Endothelial cell (in vitro differentiated cells): ENCODE data around the gene SYT2. TPM values are rescaled to one million over a fixed set of nuclear protein-coding genes. Genes with fewer than 3 reads are reported as not detected.
"Not testable (repeated sequence)": the region's sequence is repeated elsewhere in the genome, so short reads cannot be mapped to it uniquely, and the experiment has no call there.

ENCODE experiments used
- DNase-seq: peaks from one replicate; pipeline ENCODE4 v3.0.0; 2021; ENCODE audit warnings: low spot score
- H3K27ac Mint-ChIP-seq: one replicate; pipeline ENCODE4 v1.8.0; 2021; ENCODE audit warnings: mixed read lengths, inconsistent platforms; ENCODE audit not compliant: unreplicated experiment
- H3K27me3 Mint-ChIP-seq: one replicate; pipeline ENCODE4 v1.8.0; 2021; ENCODE audit warnings: mild to moderate bottlenecking, moderate library complexity, mixed read lengths, inconsistent platforms; ENCODE audit not compliant: unreplicated experiment
- H3K36me3 Mint-ChIP-seq: one replicate; pipeline ENCODE4 v1.8.0; 2021; ENCODE audit warnings: mild to moderate bottlenecking, low read depth, mixed read lengths, inconsistent platforms; ENCODE audit not compliant: unreplicated experiment
- H3K4me1 Mint-ChIP-seq: one replicate; pipeline ENCODE4 v1.8.0; 2021; ENCODE audit warnings: mild to moderate bottlenecking, mixed read lengths, inconsistent platforms; ENCODE audit not compliant: unreplicated experiment
- H3K4me3 Mint-ChIP-seq: one replicate; pipeline ENCODE4 v1.8.0; 2021; ENCODE audit warnings: mild to moderate bottlenecking, mixed read lengths, inconsistent platforms; ENCODE audit not compliant: unreplicated experiment
- H3K9me3 Mint-ChIP-seq: one replicate; pipeline ENCODE4 v1.8.0; 2021; ENCODE audit warnings: mixed read lengths, inconsistent platforms; ENCODE audit not compliant: unreplicated experiment
- CTCF ChIP-seq: fragments of 200-600 bp; sonication (generic); IDR thresholded peaks from one replicate; pipeline ENCODE4 v1.5.0; 2021; ENCODE audit warnings: antibody characterized with exemption; ENCODE audit not compliant: unreplicated experiment
- total RNA-seq: library from RNA; stranded (reverse); fragmentation: NEBNext Ultra II Directional; extraction: Animal tissue kit (Norgen Biotek cat#: 25700); gene quantifications from one replicate; pipeline ENCODE4 v1.2.1, GENCODE V29; 2021; ENCODE audit not compliant: unreplicated experiment

SYT2 gene
- total RNA-seq, 1 donor from 2014 or later, result 0.33 TPM

- H3K9me3 Mint-ChIP-seq, result no peaks in the 10 kb centered on the region
- no peak overlapping the region for H3K27ac Mint-ChIP-seq
- no peak for DNase-seq
- H3K4me1 Mint-ChIP-seq, result peaks cover 25% of the 10 kb centered on the region
- H3K36me3 Mint-ChIP-seq, result no peaks in the 10 kb centered on the region
- H3K27me3 Mint-ChIP-seq, result no peaks in the 10 kb centered on the region
- no peak for TF ChIP-seq CTCF
- no peak overlapping the region for H3K4me3 Mint-ChIP-seq
These were observed 96.7 kb downstream of the SYT2 start for GRCh38 chr1:202613571-202613970.

GRCh38 chr1:202612036-202612435 is 98.2 kb downstream of the SYT2 start:
- H3K36me3 Mint-ChIP-seq, H3K4me3 Mint-ChIP-seq, H3K27ac Mint-ChIP-seq, DNase-seq, H3K9me3 Mint-ChIP-seq, H3K27me3 Mint-ChIP-seq: not testable (repeated sequence)
- H3K4me1 Mint-ChIP-seq, result peaks cover 25% of the 10 kb centered on the region

- Mint-ChIP-seq H3K36me3 (no peaks in the 10 kb centered on the region), H3K9me3 (no peaks in the 10 kb centered on the region), H3K27me3 (peaks cover 3% of the 10 kb centered on the region), H3K4me1 (no peaks in the 10 kb centered on the region), H3K4me3 (no peak overlapping the region), H3K27ac (no peak overlapping the region)
- no peak for TF ChIP-seq CTCF
- no peak for DNase-seq
These were observed 104.7 kb downstream of the SYT2 start for GRCh38 chr1:202605515-202605914.

GRCh38 chr1:202603435-202603834 is 106.8 kb downstream of the SYT2 start:
- no peaks in the 10 kb centered on the region for H3K36me3 Mint-ChIP-seq
- TF ChIP-seq CTCF, result no peak
- H3K4me1 Mint-ChIP-seq, result no peaks in the 10 kb centered on the region
- H3K27me3 Mint-ChIP-seq, result peaks cover 3% of the 10 kb centered on the region
- H3K9me3 Mint-ChIP-seq, result no peaks in the 10 kb centered on the region
- H3K4me3 Mint-ChIP-seq, result no peak overlapping the region
- H3K27ac Mint-ChIP-seq, result no peak overlapping the region
- no peak for DNase-seq

- DNase-seq, result no peak
- no peak for TF ChIP-seq CTCF
- Mint-ChIP-seq H3K9me3 (no peaks in the 10 kb centered on the region), H3K4me1 (peaks cover 2% of the 10 kb centered on the region), H3K4me3 (no peak overlapping the region), H3K27me3 (peaks cover 12% of the 10 kb centered on the region), H3K27ac (no peak overlapping the region), H3K36me3 (no peaks in the 10 kb centered on the region)
These were observed 109.7 kb downstream of the SYT2 start for GRCh38 chr1:202600432-202601041.
